Endothelial cell of umbilical vein (primary cell): ENCODE data around the gene MSTO1. TPM values are rescaled to one million over a fixed set of nuclear protein-coding genes. Genes with fewer than 3 reads are reported as not detected.

Experiments
- BruUV-seq: library from RNA; stranded (reverse); fragments of 400-500 nt; replicated peaks from 2 replicates; lab custom pipeline; 2021; lab: Mats Ljungman, UMichigan
- CTCF ChIA-PET: fragments of 300-600, 350-600 bp; sonication (Branson Sonifier 250); formaldehyde crosslinking; loops from one replicate; lab custom pipeline; 2021; ENCODE audit warnings: antibody characterized with exemption, inconsistent platforms; lab: Charles Lee
- POLR2A ChIA-PET: fragments of 300-600, 350-600 bp; sonication (Branson Sonifier 250); formaldehyde crosslinking; loops from one replicate; lab custom pipeline; 2021; ENCODE audit warnings: antibody characterized with exemption, inconsistent platforms; lab: Charles Lee
- DNase-seq: peaks from one replicate; pipeline ENCODE4 v3.0.0-alpha.2; 2011; ENCODE audit warnings: low read depth, low spot score
- FAIRE-seq: peaks from 2 replicates; lab custom pipeline; 2011; peaks lifted over from hg19 to GRCh38; lab: Jason Lieb, UNC
- H2AFZ ChIP-seq: 2 replicates; pipeline ENCODE4 v1.6.0; 2012; ENCODE audit warnings: low read depth, low read length, control low read depth, inconsistent platforms
- H3K27ac ChIP-seq: 2 replicates; pipeline ENCODE4 v1.5.1; 2011; ENCODE audit warnings: low read depth, mild to moderate bottlenecking, control low read depth, low read length, moderate library complexity; ENCODE audit not compliant: insufficient read depth
- H3K27me3 ChIP-seq, 2 experiments: 2 replicates each; pipeline versions ENCODE4 v1.6.0 to v1.6.1; 2011; ENCODE audit warnings: low read length in 2 of 2, mixed read lengths in 1 of 2; ENCODE audit not compliant: control insufficient read depth in 2 of 2, insufficient read depth in 2 of 2
- H3K36me3 ChIP-seq, 2 experiments: 2 replicates in 1 of 2; 3 replicates in 1 of 2; pipeline ENCODE4 v1.5.1; 2011; ENCODE audit warnings: low read length in 2 of 2, mild to moderate bottlenecking in 1 of 2, moderate library complexity in 1 of 2; ENCODE audit not compliant: control insufficient read depth in 2 of 2, insufficient read depth in 2 of 2; ENCODE audit errors: extremely low read depth in 1 of 2
- H3K4me1 ChIP-seq: 3 replicates; pipeline ENCODE4 v1.5.1; 2011; ENCODE audit warnings: mild to moderate bottlenecking, low read length; ENCODE audit not compliant: control insufficient read depth, insufficient read depth; ENCODE audit errors: extremely low read depth
- H3K4me2 ChIP-seq: 2 replicates; pipeline ENCODE4 v1.6.1; 2011; ENCODE audit warnings: low read length, control low read depth, mixed read lengths; ENCODE audit not compliant: insufficient read depth
- H3K4me3 ChIP-seq, 3 experiments: fragments of 200-600 bp in 1 of 3; sonication (generic), shearing (Covaris generic) in 1 of 3; replicated peaks in 1 of 3; 2 replicates each; pipeline ENCODE4 v1.5.1; 2011 to 2016; ENCODE audit warnings: control low read depth in 3 of 3, low read length in 3 of 3, mild to moderate bottlenecking in 2 of 3, inconsistent platforms in 1 of 3, low read depth in 1 of 3, moderate library complexity in 1 of 3; ENCODE audit not compliant: insufficient read depth in 1 of 3
- H3K79me2 ChIP-seq: 2 replicates; pipeline ENCODE4 v1.6.0; 2012; ENCODE audit warnings: low read length, inconsistent platforms; ENCODE audit not compliant: control insufficient read depth, insufficient read depth
- H3K9ac ChIP-seq: replicated peaks from 2 replicates; pipeline ENCODE3; 2011; ENCODE audit warnings: low read length, control low read depth; ENCODE audit not compliant: insufficient read depth; ENCODE audit errors: extremely low read depth
- H3K9me1 ChIP-seq: replicated peaks from 3 replicates; pipeline ENCODE4 v1.6.0; 2011; ENCODE audit warnings: mild to moderate bottlenecking, low read length; ENCODE audit not compliant: control insufficient read depth, insufficient read depth; ENCODE audit errors: extremely low read depth
- H3K9me3 ChIP-seq: replicated peaks from 2 replicates; pipeline ENCODE4 v1.5.1; 2012; ENCODE audit warnings: low read length, inconsistent platforms; ENCODE audit not compliant: control insufficient read depth, insufficient read depth
- H4K20me1 ChIP-seq: replicated peaks from 2 replicates; pipeline ENCODE3; 2011; ENCODE audit warnings: mild to moderate bottlenecking, low read length; ENCODE audit not compliant: control insufficient read depth, insufficient read depth; ENCODE audit errors: extremely low read depth
- CTCF ChIP-seq, 2 donors: IDR thresholded peaks; 1 replicate in 1 of 2; 2 replicates in 1 of 2; pipeline ENCODE4 v1.5.1; 2011; ENCODE audit warnings: low read length in 2 of 2, mild to moderate bottlenecking in 2 of 2, moderate library complexity in 2 of 2, control low read depth in 1 of 2, inconsistent platforms in 1 of 2, low read depth in 1 of 2; ENCODE audit not compliant: insufficient read depth in 1 of 2; ENCODE audit errors: extremely low read depth in 1 of 2
- EZH2 ChIP-seq: IDR thresholded peaks from 2 replicates; pipeline ENCODE4 v1.6.1; 2012; ENCODE audit warnings: borderline replicate concordance, low read depth, mild to moderate bottlenecking, moderate library complexity, low read length, inconsistent platforms; ENCODE audit not compliant: severe bottlenecking
- FOS ChIP-seq: IDR thresholded peaks from 2 replicates; pipeline ENCODE4 v1.6.1; 2011; ENCODE audit warnings: mild to moderate bottlenecking, low read length, moderate library complexity, borderline replicate concordance; ENCODE audit not compliant: insufficient read depth
- GATA2 ChIP-seq: IDR thresholded peaks from 2 replicates; pipeline ENCODE4 v1.7.0; 2011; ENCODE audit warnings: low read depth, mild to moderate bottlenecking, moderate library complexity, mixed read lengths, low read length; ENCODE audit not compliant: insufficient read length, insufficient read depth
- JUN ChIP-seq: IDR thresholded peaks from 2 replicates; pipeline ENCODE4 v1.6.1; 2011; ENCODE audit warnings: borderline replicate concordance, low read depth; ENCODE audit not compliant: insufficient read length, insufficient read depth
- MAX ChIP-seq: IDR thresholded peaks from 2 replicates; pipeline ENCODE4 v1.6.1; 2011; ENCODE audit not compliant: insufficient read depth, insufficient read length
- MYC ChIP-seq: IDR thresholded peaks from one replicate; pipeline ENCODE4 v1.6.1; 2011; ENCODE audit warnings: mild to moderate bottlenecking, low read depth, low read length
- POLR2A ChIP-seq: IDR thresholded peaks from 2 replicates; pipeline ENCODE4 v1.6.1; 2012; ENCODE audit warnings: low read depth, mild to moderate bottlenecking, control low read depth, low read length
- POLR2AphosphoS5 ChIP-seq: IDR thresholded peaks from 2 replicates; pipeline ENCODE4 v1.6.1; 2012; ENCODE audit warnings: low read depth, mild to moderate bottlenecking, control low read depth, low read length, moderate library complexity; ENCODE audit not compliant: insufficient read depth
- dilution Hi-C: fragments of 300-500 bp; cut with MboI; formaldehyde crosslinking; loops from one replicate; pipeline ENCODE4 v1.15.0; 2019; ENCODE audit warnings: low sequenced_read_pairs; ENCODE audit not compliant: extremely low pct_ligation_motif_present
- intact Hi-C: fragments of 100-400 bp; cut with micrococcal nuclease; formaldehyde crosslinking; loops from one replicate; pipeline ENCODE4 v1.10.0; 2022
- polyA plus RNA-seq, 4 experiments: library from polyadenylated mRNA; depleted of rRNA in 3 of 4; stranded (reverse) in 3 of 4; unstranded in 1 of 4; fragments of >200 nt; gene quantifications; 2 replicates each; pipeline versions ENCODE4 v1.2.1 to v1.2.3, GENCODE V29; 2011 to 2012; ENCODE audit warnings: missing spikeins in 1 of 4
- total RNA-seq: library from RNA; stranded (reverse); gene quantifications from 2 replicates; pipeline ENCODE4 v1.2.3, GENCODE V29; 2021

The MSTO1 gene
- total and polyA plus RNA-seq, 2 donors (not counting 3 experiments of a cell fraction or from before 2014, with no cell fraction given) = 36.8 to 51.9 TPM

- BruUV-seq = no TSS peak
- FAIRE-seq (no peak), DNase-seq (no peak)
- H3K9me1 ChIP-seq = no peaks in the 10 kb centered on the region
- no peak overlapping the region for H2AFZ ChIP-seq
- no peak overlapping the region for H3K9ac ChIP-seq
- POLR2A ChIA-PET = interaction anchor here (0.7 kb wide), 1 partner anchor 179 kb away, joined by 3 read pairs; no protein-coding TSS in a partner anchor
- no peaks in the 10 kb centered on the region for H4K20me1 ChIP-seq
- H3K4me2 ChIP-seq = no peak overlapping the region
- no peak for TF ChIP-seq CTCF (IDR thresholded peaks at IDR 0.05; ENCODE audit: extremely low read depth in 1 of 2, insufficient read depth in 1 of 2, low read depth in 1 of 2, low read length in 2 of 2)
- TF ChIP-seq MAX = no peak
- TF ChIP-seq EZH2 = no peak
- no peak for TF ChIP-seq GATA2
- no peak for TF ChIP-seq POLR2AphosphoS5
- TF ChIP-seq FOS = no peak
- no peak for TF ChIP-seq POLR2A
- TF ChIP-seq JUN = no peak
- TF ChIP-seq MYC = no peak
- H3K9me3 ChIP-seq = no peaks in the 10 kb centered on the region
- H3K36me3 ChIP-seq = no peaks in the 10 kb centered on the region
- H3K4me3 ChIP-seq = no peak overlapping the region
- CTCF ChIA-PET = interaction anchor here (1.2 to 1.5 kb wide), 2 partner anchors 38 to 92 kb away, joined by 3 to 4 read pairs; no protein-coding TSS in a partner anchor
- dilution Hi-C loops (no loop called here), intact Hi-C loops (no loop called here)
- no peaks in the 10 kb centered on the region for H3K79me2 ChIP-seq
- no peaks in the 10 kb centered on the region for H3K27me3 ChIP-seq
- H3K27ac ChIP-seq = no peak overlapping the region
- no peaks in the 10 kb centered on the region for H3K4me1 ChIP-seq
Observed at GRCh38 chr1:155636397-155637153, 26.6 kb downstream of the MSTO1 start.
